Activated naive CD8-positive, alpha-beta T cell treated with anti-CD3 and anti-CD28 coated beads for 36 hours (primary cell): ENCODE measurements around the gene FNDC10. TPM values are rescaled to one million over a fixed set of nuclear protein-coding genes. Genes with fewer than 3 reads are reported as not detected.
"Not testable (repeated sequence)": the region's sequence is repeated elsewhere in the genome, so short reads cannot be mapped to it uniquely, and the experiment has no call there.

ENCODE experiments used
- DNase-seq: peaks from one replicate; pipeline ENCODE4 v3.0.0; 2021
- H3K27ac Mint-ChIP-seq: one replicate; pipeline ENCODE4 v1.8.0; 2022; ENCODE audit warnings: mild to moderate bottlenecking, moderate library complexity, mixed read lengths
- H3K27me3 Mint-ChIP-seq: one replicate; pipeline ENCODE4 v1.8.0; 2022; ENCODE audit warnings: mild to moderate bottlenecking, mixed read lengths
- H3K36me3 Mint-ChIP-seq: one replicate; pipeline ENCODE4 v1.8.0; 2021; ENCODE audit warnings: mild to moderate bottlenecking, mixed read lengths
- H3K4me1 Mint-ChIP-seq: one replicate; pipeline ENCODE4 v1.8.0; 2021; ENCODE audit warnings: mixed read lengths
- H3K4me3 Mint-ChIP-seq: one replicate; pipeline ENCODE4 v1.8.0; 2022; ENCODE audit warnings: mild to moderate bottlenecking, moderate library complexity, mixed read lengths
- H3K9me3 Mint-ChIP-seq: one replicate; pipeline ENCODE4 v1.8.0; 2022; ENCODE audit warnings: mixed read lengths
- total RNA-seq, 2 experiments: library from RNA; stranded (reverse); gene quantifications; one replicate each; pipeline ENCODE4 v1.2.3, GENCODE V29; 2021

FNDC10 gene
- total RNA-seq, 2 experiments from 2014 or later: 2.9 to 3.3 TPM

- peaks cover 2% of the 10 kb centered on the region for H3K4me1 Mint-ChIP-seq
Measured at GRCh38 chr1:1559066-1559465, 40.9 kb downstream of the FNDC10 start.

GRCh38 chr1:1558591-1558990 lies 41.3 kb downstream of the FNDC10 start:
- Mint-ChIP-seq H3K4me1 (peaks cover 2% of the 10 kb centered on the region), H3K4me3 (no peak overlapping the region), H3K36me3 (peaks cover 9% of the 10 kb centered on the region), H3K27ac (peak overlapping the region; percentile 28), H3K27me3 (no peaks in the 10 kb centered on the region), H3K9me3 (no peaks in the 10 kb centered on the region)
- no peak for DNase-seq

More at GRCh38 chr1:1559066-1559465, 40.9 kb downstream of the FNDC10 start:
- H3K9me3 Mint-ChIP-seq: no peaks in the 10 kb centered on the region
- peak overlapping the region; percentile 28 for H3K27ac Mint-ChIP-seq
- H3K36me3 Mint-ChIP-seq: peaks cover 13% of the 10 kb centered on the region
- no peak for DNase-seq
- H3K4me3 Mint-ChIP-seq: no peak overlapping the region
- no peaks in the 10 kb centered on the region for H3K27me3 Mint-ChIP-seq

- H3K36me3 Mint-ChIP-seq, H3K9me3 Mint-ChIP-seq, H3K27me3 Mint-ChIP-seq, H3K27ac Mint-ChIP-seq, DNase-seq, H3K4me1 Mint-ChIP-seq, H3K4me3 Mint-ChIP-seq: not testable (repeated sequence)
Measured at GRCh38 chr1:1557688-1558087, 42.2 kb downstream of the FNDC10 start.

GRCh38 chr1:1556961-1557360 lies 43.0 kb downstream of the FNDC10 start:
- not testable (repeated sequence) for DNase-seq, H3K27ac Mint-ChIP-seq, H3K4me3 Mint-ChIP-seq, H3K36me3 Mint-ChIP-seq, H3K4me1 Mint-ChIP-seq, H3K27me3 Mint-ChIP-seq, H3K9me3 Mint-ChIP-seq

- Mint-ChIP-seq H3K4me1 (peaks cover 2% of the 10 kb centered on the region), H3K27ac (no peak overlapping the region), H3K9me3 (no peaks in the 10 kb centered on the region), H3K27me3 (no peaks in the 10 kb centered on the region), H3K36me3 (peaks cover 2% of the 10 kb centered on the region), H3K4me3 (no peak overlapping the region)
- no peak for DNase-seq
Measured at GRCh38 chr1:1556505-1556904, 43.4 kb downstream of the FNDC10 start.

GRCh38 chr1:1554926-1555915 lies 44.7 kb downstream of the FNDC10 start:
- Mint-ChIP-seq H3K27ac (no peak overlapping the region), H3K4me1 (peaks cover 2% of the 10 kb centered on the region), H3K36me3 (peaks cover 2% of the 10 kb centered on the region), H3K27me3 (no peaks in the 10 kb centered on the region), H3K4me3 (no peak overlapping the region), H3K9me3 (no peaks in the 10 kb centered on the region)
- no peak for DNase-seq

- DNase-seq: no peak
- no peak overlapping the region for H3K4me3 Mint-ChIP-seq
- peaks cover 2% of the 10 kb centered on the region for H3K36me3 Mint-ChIP-seq
- H3K9me3 Mint-ChIP-seq: no peaks in the 10 kb centered on the region
- no peaks in the 10 kb centered on the region for H3K27me3 Mint-ChIP-seq
- no peak overlapping the region for H3K27ac Mint-ChIP-seq
- peaks cover 2% of the 10 kb centered on the region for H3K4me1 Mint-ChIP-seq
Measured at GRCh38 chr1:1554550-1554925, 45.4 kb downstream of the FNDC10 start.

GRCh38 chr1:1553821-1554494 lies 46.0 kb downstream of the FNDC10 start:
- Mint-ChIP-seq H3K9me3 (no peaks in the 10 kb centered on the region), H3K27ac (no peak overlapping the region), H3K4me3 (no peak overlapping the region), H3K4me1 (peaks cover 2% of the 10 kb centered on the region), H3K36me3 (peaks cover 2% of the 10 kb centered on the region), H3K27me3 (no peaks in the 10 kb centered on the region)
- no peak for DNase-seq

- Mint-ChIP-seq H3K27me3 (no peaks in the 10 kb centered on the region), H3K36me3 (peaks cover 2% of the 10 kb centered on the region), H3K9me3 (no peaks in the 10 kb centered on the region), H3K4me1 (no peaks in the 10 kb centered on the region), H3K4me3 (no peak overlapping the region), H3K27ac (peak overlapping the region; percentile 29)
- DNase-seq: no peak
Measured at GRCh38 chr1:1552263-1552639, 47.7 kb downstream of the FNDC10 start.

- no peak for DNase-seq
- peaks cover 2% of the 10 kb centered on the region for H3K36me3 Mint-ChIP-seq
Measured at GRCh38 chr1:1551524-1552262, 48.2 kb downstream of the FNDC10 start.

GRCh38 chr1:1550591-1551432 lies 49.1 kb downstream of the FNDC10 start:
- no peak overlapping the region for H3K4me3 Mint-ChIP-seq
- no peak overlapping the region for H3K27ac Mint-ChIP-seq
- no peaks in the 10 kb centered on the region for H3K27me3 Mint-ChIP-seq
- DNase-seq: no peak
- H3K4me1 Mint-ChIP-seq: no peaks in the 10 kb centered on the region
- no peaks in the 10 kb centered on the region for H3K9me3 Mint-ChIP-seq
- H3K36me3 Mint-ChIP-seq: peaks cover 2% of the 10 kb centered on the region

More at GRCh38 chr1:1551524-1552262, 48.2 kb downstream of the FNDC10 start:
- Mint-ChIP-seq H3K4me3 (no peak overlapping the region), H3K27me3 (no peaks in the 10 kb centered on the region), H3K27ac (peak overlapping the region; percentile 29), H3K4me1 (no peaks in the 10 kb centered on the region), H3K9me3 (no peaks in the 10 kb centered on the region)

GRCh38 chr1:1550087-1550486 lies 49.8 kb downstream of the FNDC10 start:
- Mint-ChIP-seq H3K36me3 (no peaks in the 10 kb centered on the region), H3K4me1 (no peaks in the 10 kb centered on the region), H3K4me3 (no peak overlapping the region), H3K27me3 (no peaks in the 10 kb centered on the region), H3K27ac (no peak overlapping the region), H3K9me3 (no peaks in the 10 kb centered on the region)
- no peak for DNase-seq

- Mint-ChIP-seq H3K4me3 (no peak overlapping the region), H3K9me3 (no peaks in the 10 kb centered on the region), H3K27me3 (no peaks in the 10 kb centered on the region), H3K36me3 (no peaks in the 10 kb centered on the region), H3K27ac (no peak overlapping the region), H3K4me1 (no peaks in the 10 kb centered on the region)
- DNase-seq: no peak
Measured at GRCh38 chr1:1548591-1548990, 51.3 kb downstream of the FNDC10 start.
